Left ventricle myocardium inferior (tissue), 1 donor: ENCODE measurements around the gene SLC27A4. TPM values are rescaled to one million over a fixed set of nuclear protein-coding genes. Genes with fewer than 3 reads are reported as not detected.

Experiments used
- DNase-seq: peaks from one replicate; pipeline ENCODE4 v3.0.0-alpha.2; 2020
- H3K27ac ChIP-seq: fragments of 200-600 bp; replicated peaks from 2 replicates; pipeline ENCODE4 v1.8.0; 2021
- H3K27me3 ChIP-seq: fragments of 200-600 bp; 2 replicates; pipeline ENCODE4 v1.8.0; 2021; ENCODE audit warnings: low read depth
- H3K36me3 ChIP-seq: fragments of 200-600 bp; 2 replicates; pipeline ENCODE4 v1.8.0; 2021
- H3K4me1 ChIP-seq: fragments of 200-600 bp; 2 replicates; pipeline ENCODE4 v1.8.0; 2021
- H3K4me3 ChIP-seq: fragments of 200-600 bp; 2 replicates; pipeline ENCODE4 v1.8.0; 2021; ENCODE audit warnings: mild to moderate bottlenecking, moderate library complexity
- H3K9me3 ChIP-seq: fragments of 200-600 bp; replicated peaks from 2 replicates; pipeline ENCODE4 v1.8.0; 2021
- CTCF ChIP-seq: fragments of 200-600 bp; IDR thresholded peaks from 2 replicates; pipeline ENCODE4 v1.8.0; 2021; ENCODE audit warnings: antibody characterized with exemption, mild to moderate bottlenecking, borderline replicate concordance
- intact Hi-C: fragments of 100-400 bp; cut with micrococcal nuclease; formaldehyde crosslinking; loops from one replicate; pipeline ENCODE4 v1.11.0; 2022
- total RNA-seq: library from RNA; stranded (reverse); fragmentation: NEBNext Ultra II Directional; extraction: Animal tissue kit (Norgen Biotek cat#: 25700); gene quantifications from one replicate; pipeline ENCODE4 v1.2.1, GENCODE V29; 2021
- donor health status: DM: no; HTN: yes; CAD: no; lungs with severe emphysema.

The SLC27A4 gene
- total RNA-seq, 1 donor from 2014 or later, result 18.8 TPM

DNA sequence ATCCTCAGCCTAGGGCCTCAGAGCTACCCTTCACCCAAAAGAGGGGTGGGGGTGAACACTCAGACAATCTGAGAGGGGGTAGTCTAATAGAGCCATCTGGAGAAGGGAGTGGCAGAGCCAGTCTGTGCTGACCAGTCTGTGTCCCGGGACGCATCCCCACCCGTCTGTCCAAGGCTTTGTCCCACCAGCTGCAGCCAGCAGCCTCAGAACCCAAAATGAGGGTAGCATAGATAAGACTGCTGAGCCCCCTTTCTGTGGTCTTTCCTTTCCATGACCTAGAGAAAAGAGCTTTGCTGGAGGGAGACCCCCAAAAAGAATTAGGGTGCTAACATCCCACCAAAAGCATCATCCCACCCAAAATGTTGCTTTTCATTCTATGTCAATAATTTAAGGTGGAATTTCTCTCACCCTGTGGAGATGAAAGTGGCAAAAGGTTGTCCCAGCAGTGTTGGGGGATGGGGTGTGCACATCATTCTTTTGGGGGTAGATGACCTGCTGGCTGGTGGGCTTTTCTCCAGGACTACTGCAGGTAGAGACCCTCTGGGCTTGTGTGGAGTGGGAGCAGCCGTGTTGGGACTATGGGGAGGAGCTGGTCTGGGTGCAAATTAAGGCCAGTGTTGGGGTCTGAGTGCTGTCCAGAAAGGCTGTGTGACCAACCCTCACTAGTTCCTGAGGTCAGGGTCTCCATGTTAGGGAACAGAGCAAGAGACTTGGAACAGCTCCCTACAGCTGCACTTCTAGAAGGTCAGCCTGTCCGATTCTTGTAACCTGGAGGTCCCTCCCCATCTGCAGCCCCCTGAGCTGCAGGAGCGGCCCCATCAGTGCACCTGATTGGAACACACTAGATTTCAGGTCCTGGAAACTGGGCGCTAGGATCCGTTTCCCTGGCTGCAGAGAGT, 50.7 kb downstream of the SLC27A4 start:
- intact Hi-C loops, result no loop called here
- no peak for TF ChIP-seq CTCF
- Histone ChIP-seq H3K36me3 (peaks cover 69% of the 10 kb centered on the region), H3K4me3 (no peak overlapping the region), H3K27me3 (peaks cover 14% of the 10 kb centered on the region), H3K27ac (no peak overlapping the region), H3K9me3 (no peaks in the 10 kb centered on the region), H3K4me1 (no peaks in the 10 kb centered on the region)
- DNase-seq, result no peak

DNA sequence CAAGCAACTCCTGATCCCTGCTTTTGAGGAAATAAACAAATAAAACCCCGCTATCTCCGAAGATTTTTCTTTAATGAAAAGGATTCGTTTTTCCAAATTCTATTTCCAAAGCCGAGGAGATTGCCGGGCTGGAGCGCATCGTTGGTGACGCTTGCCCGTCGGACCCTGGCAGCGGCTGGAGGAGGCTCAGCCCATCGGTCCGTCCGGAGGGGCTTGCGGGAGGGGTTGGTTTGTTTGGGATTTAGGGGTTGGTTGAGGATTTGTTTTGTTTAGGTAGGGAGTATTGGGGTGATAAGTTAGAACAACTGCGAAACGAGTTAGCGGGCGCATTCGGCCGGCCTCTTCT, 51.6 kb downstream of the SLC27A4 start:
- H3K9me3 ChIP-seq, result no peaks in the 10 kb centered on the region
- H3K27me3 ChIP-seq, result peaks cover 14% of the 10 kb centered on the region
- intact Hi-C loops, result no loop called here
- no peak for DNase-seq
- no peak for TF ChIP-seq CTCF
- peaks cover 60% of the 10 kb centered on the region for H3K36me3 ChIP-seq
- no peak overlapping the region for H3K27ac ChIP-seq
- no peak overlapping the region for H3K4me3 ChIP-seq
- peaks cover 6% of the 10 kb centered on the region for H3K4me1 ChIP-seq

DNA sequence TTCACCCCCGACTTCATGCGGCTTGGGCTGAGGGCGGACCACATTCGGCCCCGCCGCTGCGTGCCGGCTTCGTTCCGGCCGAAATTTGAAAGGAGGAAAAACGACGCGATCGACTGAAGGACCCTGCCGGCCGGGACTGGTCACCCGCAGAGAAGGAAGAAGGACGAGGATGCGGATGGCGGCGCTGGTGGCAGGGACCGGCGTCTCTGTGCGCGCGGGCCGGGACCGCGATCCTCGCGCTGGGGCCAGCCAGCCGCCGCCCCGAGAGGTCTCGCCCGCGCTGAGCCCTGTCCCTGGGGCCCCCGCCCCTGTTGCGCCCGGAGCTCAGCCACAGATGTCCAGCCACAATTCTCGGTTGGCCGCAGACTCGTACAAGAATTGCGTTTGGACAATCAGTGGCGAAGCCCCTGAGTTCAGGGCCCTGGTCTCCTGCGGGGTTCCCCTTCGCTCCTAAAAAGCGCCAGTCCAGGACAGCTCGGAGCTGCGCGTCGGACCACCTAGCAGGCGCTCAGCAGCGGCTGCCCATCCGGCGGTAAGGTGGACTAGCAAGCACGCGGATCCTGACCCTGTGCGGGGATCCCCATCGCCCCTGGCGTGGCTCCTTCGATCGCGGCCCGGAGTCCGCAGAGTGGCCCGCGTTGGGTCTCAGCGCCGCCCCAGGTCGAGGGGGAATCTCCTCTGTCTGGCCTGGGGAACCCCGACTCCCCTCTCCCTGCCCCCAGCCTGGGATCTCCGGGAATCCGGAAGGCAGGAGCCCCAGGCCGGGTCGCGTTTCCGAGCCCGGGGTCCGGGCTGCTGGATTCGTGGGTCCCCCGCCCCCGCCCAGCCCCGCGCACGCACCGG, 52.2 kb downstream of the SLC27A4 start:
- intact Hi-C loops, result no loop called here
- peaks cover 14% of the 10 kb centered on the region for H3K27me3 ChIP-seq
- H3K4me1 ChIP-seq, result peaks cover 12% of the 10 kb centered on the region

GRCh38 chr9:128393145-128393775, 52.9 kb downstream of the SLC27A4 start:
- H3K27me3 ChIP-seq, result peaks cover 17% of the 10 kb centered on the region
- H3K4me3 ChIP-seq, result no peak overlapping the region
- H3K9me3 ChIP-seq, result no peaks in the 10 kb centered on the region
- H3K27ac ChIP-seq, result no peak overlapping the region
- TF ChIP-seq CTCF, result no peak
- intact Hi-C loops, result no loop called here
- peaks cover 47% of the 10 kb centered on the region for H3K36me3 ChIP-seq
- DNase-seq, result no peak
- H3K4me1 ChIP-seq, result peaks cover 15% of the 10 kb centered on the region

More for the DNA sequence above, 52.2 kb downstream of the SLC27A4 start:
- Histone ChIP-seq H3K4me3 (no peak overlapping the region), H3K27ac (no peak overlapping the region), H3K9me3 (no peaks in the 10 kb centered on the region), H3K36me3 (peaks cover 54% of the 10 kb centered on the region)
- TF ChIP-seq CTCF, result no peak
- DNase-seq, result no peak

GRCh38 chr9:128393970-128394369, 53.6 kb downstream of the SLC27A4 start:
- Histone ChIP-seq H3K4me1 (peaks cover 15% of the 10 kb centered on the region), H3K36me3 (peaks cover 40% of the 10 kb centered on the region), H3K27ac (no peak overlapping the region), H3K9me3 (no peaks in the 10 kb centered on the region), H3K4me3 (no peak overlapping the region), H3K27me3 (peaks cover 24% of the 10 kb centered on the region)
- intact Hi-C loops, result no loop called here
- no peak for TF ChIP-seq CTCF
- no peak for DNase-seq
